Measurements from ENCODE around the gene HMGB2. TPM values are rescaled to one million over a fixed set of nuclear protein-coding genes. Genes with fewer than 3 reads are reported as not detected.
A peak's percentile ranks its signal among the peaks of the same experiment; 100 is the strongest.

Gene HMGB2
- total and polyA plus RNA-seq, 5 experiments from 2014 or later = 102 to 154 (median 115) TPM

GRCh38 chr4:173365359-173365996 is 31.3 kb upstream of the HMGB2 start:
- no peak for ATAC-seq
- no peaks in the 10 kb centered on the region for H3K27me3 Mint-ChIP-seq
- H3K4me3 Mint-ChIP-seq = no peak overlapping the region
- no peaks in the 10 kb centered on the region for H3K9me3 Mint-ChIP-seq
- POLR2A ChIA-PET = no interaction called here
- no peaks in the 10 kb centered on the region for H3K36me3 Mint-ChIP-seq
- H3K4me1 Mint-ChIP-seq = peaks cover 4 to 18% (median 6%) of the 10 kb centered on the region in 4 donors
- no peak for DNase-seq
- peak overlapping the region in 1 of 10 donors; percentile 46 for H3K27ac Mint-ChIP-seq

- POLR2A ChIA-PET = no interaction called here
- H3K27me3 Mint-ChIP-seq = peaks cover 0 to 2% (median 1%) of the 10 kb centered on the region in 5 donors
- H3K27ac Mint-ChIP-seq = no peak overlapping the region
- H3K36me3 Mint-ChIP-seq = no peaks in the 10 kb centered on the region
- peaks cover 0 to 11% (median 0%) of the 10 kb centered on the region in 4 donors for H3K4me1 Mint-ChIP-seq
- no peaks in the 10 kb centered on the region for H3K9me3 Mint-ChIP-seq
- DNase-seq (no peak), ATAC-seq (no peak)
- H3K4me3 Mint-ChIP-seq = no peak overlapping the region
Measured at GRCh38 chr4:173362666-173363065, 28.5 kb upstream of the HMGB2 start.

- peaks cover 0 to 5% (median 0%) of the 10 kb centered on the region in 4 donors for H3K4me1 Mint-ChIP-seq
- H3K4me3 Mint-ChIP-seq = no peak overlapping the region
- H3K27me3 Mint-ChIP-seq = peaks cover 0 to 2% (median 1%) of the 10 kb centered on the region in 5 donors
- ATAC-seq (no peak), DNase-seq (no peak)
- no peaks in the 10 kb centered on the region for H3K36me3 Mint-ChIP-seq
- no peaks in the 10 kb centered on the region for H3K9me3 Mint-ChIP-seq
- POLR2A ChIA-PET = interaction anchor here (1.3 kb wide), 1 partner anchor 27 kb away, joined by 4 read pairs; the partner anchor contains the start of gene HMGB2
- peak overlapping the region in 1 of 10 donors; percentile 53 for H3K27ac Mint-ChIP-seq
Measured at GRCh38 chr4:173360587-173361221, 26.5 kb upstream of the HMGB2 start.

GRCh38 chr4:173357939-173358338 is 23.8 kb upstream of the HMGB2 start:
- DNase-seq (no peak), ATAC-seq (no peak)
- no peaks in the 10 kb centered on the region for H3K9me3 Mint-ChIP-seq
- H3K36me3 Mint-ChIP-seq = no peaks in the 10 kb centered on the region
- H3K27me3 Mint-ChIP-seq = peaks cover 0 to 2% (median 1%) of the 10 kb centered on the region in 5 donors
- H3K4me1 Mint-ChIP-seq = no peaks in the 10 kb centered on the region
- H3K27ac Mint-ChIP-seq = no peak overlapping the region
- no peak overlapping the region for H3K4me3 Mint-ChIP-seq
- POLR2A ChIA-PET = interaction anchor here (0.8 kb wide), 1 partner anchor 12 kb away, joined by 5 read pairs; no protein-coding TSS in a partner anchor

GRCh38 chr4:173347467-173347866 is 13.3 kb upstream of the HMGB2 start:
- POLR2A ChIA-PET = interaction anchor here (1.2 kb wide), 1 partner anchor 12 kb away, joined by 3 read pairs; no protein-coding TSS in a partner anchor
- Mint-ChIP-seq H3K36me3 (peaks cover 0 to 5% (median 0%) of the 10 kb centered on the region in 3 donors), H3K4me1 (peaks cover 0 to 4% (median 0%) of the 10 kb centered on the region in 4 donors)

GRCh38 chr4:173346074-173346473 is 11.9 kb upstream of the HMGB2 start:
- H3K4me1 Mint-ChIP-seq = peaks cover 0 to 4% (median 0%) of the 10 kb centered on the region in 4 donors
- peaks cover 0 to 5% (median 0%) of the 10 kb centered on the region in 3 donors for H3K36me3 Mint-ChIP-seq
- no peak for ATAC-seq
- H3K9me3 Mint-ChIP-seq = no peaks in the 10 kb centered on the region
- no peak overlapping the region for H3K27ac Mint-ChIP-seq
- H3K4me3 Mint-ChIP-seq = no peak overlapping the region
- POLR2A ChIA-PET = interaction anchor here (0.8 to 1.4 kb wide), 2 partner anchors 11 to 25 kb away, joined by 3 read pairs; partner anchors contain the start of gene SAP30
- no peak for DNase-seq
- H3K27me3 Mint-ChIP-seq = peaks cover 0 to 8% (median 4%) of the 10 kb centered on the region in 5 donors

More at GRCh38 chr4:173347467-173347866, 13.3 kb upstream of the HMGB2 start:
- Mint-ChIP-seq H3K27me3 (peaks cover 0 to 8% (median 4%) of the 10 kb centered on the region in 5 donors), H3K27ac (no peak overlapping the region), H3K9me3 (no peaks in the 10 kb centered on the region), H3K4me3 (no peak overlapping the region)
- DNase-seq (no peak), ATAC-seq (no peak)

- Mint-ChIP-seq H3K27ac (no peak overlapping the region), H3K9me3 (no peaks in the 10 kb centered on the region), H3K27me3 (peaks cover 0 to 9% (median 4%) of the 10 kb centered on the region in 5 donors), H3K4me1 (peaks cover 0 to 4% (median 0%) of the 10 kb centered on the region in 4 donors), H3K4me3 (no peak overlapping the region), H3K36me3 (peaks cover 0 to 5% (median 0%) of the 10 kb centered on the region in 3 donors)
- ATAC-seq = no peak
- POLR2A ChIA-PET = interaction anchor here (0.6 to 1.4 kb wide), 3 partner anchors 11 to 177 kb away, joined by 3 to 4 read pairs (median 3); partner anchors contain the start of genes GALNT7 and SAP30
- DNase-seq = no peak
Measured at GRCh38 chr4:173345648-173346047, 11.5 kb upstream of the HMGB2 start.

- ATAC-seq (no peak), DNase-seq (no peak)
- no peak overlapping the region for H3K4me3 Mint-ChIP-seq
- no peaks in the 10 kb centered on the region for H3K9me3 Mint-ChIP-seq
- H3K36me3 Mint-ChIP-seq = peaks cover 0 to 3% (median 0%) of the 10 kb centered on the region in 3 donors
- H3K27ac Mint-ChIP-seq = no peak overlapping the region
- peaks cover 0 to 4% (median 0%) of the 10 kb centered on the region in 4 donors for H3K4me1 Mint-ChIP-seq
- POLR2A ChIA-PET = no interaction called here
- H3K27me3 Mint-ChIP-seq = peaks cover 0 to 8% (median 3%) of the 10 kb centered on the region in 5 donors
Measured at GRCh38 chr4:173343832-173344397, 9.8 kb upstream of the HMGB2 start.

- POLR2A ChIA-PET = no interaction called here
- Mint-ChIP-seq H3K27ac (no peak overlapping the region), H3K27me3 (peaks cover 11 to 20% (median 14%) of the 10 kb centered on the region in 5 donors), H3K4me3 (no peak overlapping the region), H3K9me3 (no peaks in the 10 kb centered on the region), H3K36me3 (peaks cover 3 to 7% (median 5%) of the 10 kb centered on the region in 3 donors), H3K4me1 (peaks cover 14 to 27% (median 17%) of the 10 kb centered on the region in 4 donors)
- ATAC-seq = no peak
- no peak for DNase-seq
Measured at GRCh38 chr4:173337463-173337862, 3.3 kb upstream of the HMGB2 start.

- POLR2A ChIA-PET = interaction anchor here (0.6 to 7.1 kb wide), 13 partner anchors 10 to 949 kb away, joined by 3 to 271 read pairs (median 4); partner anchors contain the start of genes CEP44, FBXO8 and SAP30
- Mint-ChIP-seq H3K36me3 (peaks cover 5 to 21% (median 9%) of the 10 kb centered on the region in 3 donors), H3K27ac (peak overlapping the region; percentile 94 to 100 (median 99)), H3K27me3 (peaks cover 10 to 20% (median 14%) of the 10 kb centered on the region in 5 donors), H3K9me3 (no peaks in the 10 kb centered on the region), H3K4me3 (peak overlapping the region; percentile 94 to 100 (median 99)), H3K4me1 (peaks cover 19 to 33% (median 24%) of the 10 kb centered on the region in 4 donors)
- ATAC-seq = peak; percentile 18 to 45
- DNase-seq = peak in 6 of 10 donors; percentile 1 to 58 (median 16)
Measured at GRCh38 chr4:173334891-173335752, 964 bp upstream of the HMGB2 start.

GRCh38 chr4:173333658-173334084 is 487 bp downstream of the HMGB2 start:
- H3K4me3 Mint-ChIP-seq = peak overlapping the region; percentile 94 to 100 (median 99)
- peak overlapping the region; percentile 94 to 100 (median 99) for H3K27ac Mint-ChIP-seq
- peaks cover 8 to 20% (median 10%) of the 10 kb centered on the region in 5 donors for H3K27me3 Mint-ChIP-seq
- peaks cover 5 to 21% (median 10%) of the 10 kb centered on the region in 3 donors for H3K36me3 Mint-ChIP-seq
- H3K4me1 Mint-ChIP-seq = peaks cover 19 to 33% (median 24%) of the 10 kb centered on the region in 4 donors
- peak; percentile 2 to 8 for ATAC-seq
- DNase-seq = peak in 6 of 10 donors; percentile 17 to 67 (median 37)
- no peaks in the 10 kb centered on the region for H3K9me3 Mint-ChIP-seq
- POLR2A ChIA-PET = interaction anchor here (0.6 to 7.1 kb wide), 11 partner anchors 15 to 950 kb away, joined by 3 to 271 read pairs (median 4); partner anchors contain the start of genes CEP44, FBXO8, GALNT7 and SAP30

All from naive thymus-derived CD8-positive, alpha-beta T cell (primary cell).